Ureter (tissue), 1 donor: ENCODE measurements around the gene MON2. TPM values are rescaled to one million over a fixed set of nuclear protein-coding genes. Genes with fewer than 3 reads are reported as not detected.

Experiments
- total RNA-seq: library from RNA; stranded (reverse); gene quantifications from one replicate; pipeline ENCODE4 v1.2.4, GENCODE V29; 2023
- donor health status: DM: yes; HTN: yes; CAD: no.

Gene MON2
- total RNA-seq, 1 donor from 2014 or later, result 96.9 TPM

Other genes with a start within 250 kb of the MON2 start
- 91.1 TPM for gene USP15, start 206.4 kb upstream of the MON2 start, total RNA-seq